HepG2 (cell line): ENCODE results near the gene ATP8B2. TPM values are rescaled to one million over a fixed set of nuclear protein-coding genes. Genes with fewer than 3 reads are reported as not detected.

Experiments used
- FOXA1 ChIP-seq, 2 experiments: fragments of 450-650 bp in 1 of 2; sonication (generic) in 1 of 2; formaldehyde crosslinking in 1 of 2; IDR thresholded peaks; 2 replicates each; pipeline versions ENCODE4 v1.4.0 to v1.6.1; 2016 to 2020; ENCODE audit warnings: missing genetic modification reagents in 1 of 2
- HNF1B ChIP-seq: sonication (generic); formaldehyde crosslinking; IDR thresholded peaks from 2 replicates; pipeline ENCODE4 v1.5.1; 2020; ENCODE audit warnings: mild to moderate bottlenecking, moderate library complexity, missing genetic modification reagents
- HNRNPUL1 ChIP-seq: fragments of 200-400 bp; formaldehyde crosslinking; IDR thresholded peaks from 2 replicates; pipeline ENCODE4 v1.6.1; 2017; ENCODE audit warnings: low read depth, mild to moderate bottlenecking, low read length, moderate library complexity
- KAT2B ChIP-seq: fragments of 150-350 bp; IDR thresholded peaks from 2 replicates; pipeline ENCODE4 v1.6.1; 2014; ENCODE audit warnings: low read depth, low read length, borderline replicate concordance
- POLR2AphosphoS2 ChIP-seq: IDR thresholded peaks from 2 replicates; pipeline ENCODE4 v1.6.1; 2011; ENCODE audit warnings: low read depth, low read length, improper control_type of control experiment
- REPIN1 ChIP-seq: sonication (generic); formaldehyde crosslinking; IDR thresholded peaks from 2 replicates; pipeline ENCODE4 v1.8.0; 2022; ENCODE audit warnings: missing genetic modification reagents, low read depth, mild to moderate bottlenecking, borderline replicate concordance
- TCF7 ChIP-seq: sonication (generic); IDR thresholded peaks from 2 replicates; pipeline ENCODE4 v1.6.1; 2016; ENCODE audit warnings: antibody characterized with exemption, low read depth
- TERF1 ChIP-seq: sonication (generic); formaldehyde crosslinking; IDR thresholded peaks from 2 replicates; pipeline ENCODE4 v1.8.0; 2022; ENCODE audit warnings: mild to moderate bottlenecking, missing genetic modification reagents, moderate library complexity
- ZNF160 ChIP-seq: sonication (generic); formaldehyde crosslinking; IDR thresholded peaks from 2 replicates; pipeline ENCODE4 v1.8.0; 2022; ENCODE audit warnings: mild to moderate bottlenecking, inconsistent platforms, missing genetic modification reagents
- ZNF3 ChIP-seq: IDR thresholded peaks from 2 replicates; pipeline ENCODE4 v1.7.0; 2017; ENCODE audit warnings: inconsistent platforms
- ZNF382 ChIP-seq: sonication (generic); formaldehyde crosslinking; IDR thresholded peaks from 2 replicates; pipeline ENCODE4 v1.5.0; 2020; ENCODE audit warnings: missing genetic modification reagents, mild to moderate bottlenecking, borderline replicate concordance
- ZNF768 ChIP-seq: sonication (generic); formaldehyde crosslinking; IDR thresholded peaks from 2 replicates; pipeline ENCODE4 v1.4.0; 2020; ENCODE audit warnings: missing genetic modification reagents
- ZNF891 ChIP-seq: sonication (generic); formaldehyde crosslinking; IDR thresholded peaks from 2 replicates; pipeline ENCODE4 v1.5.0; 2020; ENCODE audit warnings: mild to moderate bottlenecking, missing genetic modification reagents
- polyA plus RNA-seq, 8 experiments: library from polyadenylated mRNA; depleted of rRNA in 3 of 8; stranded (reverse) in 7 of 8; unstranded in 1 of 8; fragments of >200 nt; fragmentation: Illumina TruSeq in 4 of 8; extraction: Trizol in 4 of 8; gene quantifications; 2 replicates each; pipeline versions ENCODE4 v1.2.1 to v1.2.3, GENCODE V29; 2011 to 2016; ENCODE audit warnings: low read depth in 4 of 8, missing spikeins in 1 of 8, mixed read lengths in 1 of 8; ENCODE audit not compliant: insufficient read depth in 1 of 8
- total RNA-seq, 5 experiments: library from RNA; depleted of rRNA; stranded (reverse); fragments of >200 nt; fragmentation: Illumina TruSeq; extraction: Trizol; gene quantifications; 2 replicates each; pipeline ENCODE4 v1.2.3, GENCODE V29; 2016; ENCODE audit warnings: low read depth in 1 of 5

ATP8B2 gene
- total and polyA plus RNA-seq, 2 of the 13 experiments (the other 11 are each of a cell fraction or from before 2014, with no cell fraction given) = 20.4 to 39.3 TPM

GRCh38 chr1:154361357-154361756 lies 36.0 kb downstream of the ATP8B2 start (continued):
- TF ChIP-seq TERF1 (CRISPR knock-in tag) (no peak), REPIN1 (CRISPR knock-in tag) (no peak), TCF7 (no peak), FOXA1 (IDR thresholded peaks at IDR 0.05) (no peak), FOXA1 (CRISPR knock-in tag; IDR thresholded peaks at IDR 0.05) (no peak), HNRNPUL1 (no peak), POLR2AphosphoS2 (no peak), ZNF382 (no peak), ZNF768 (CRISPR knock-in tag) (no peak), HNF1B (CRISPR knock-in tag) (no peak), ZNF3 (CRISPR knock-in tag) (no peak), ZNF891 (CRISPR knock-in tag) (no peak), KAT2B (no peak), ZNF160 (CRISPR knock-in tag) (no peak)
